ENCODE data around the gene DACT2.

GRCh38 chr6:168358842-168359420, 39.4 kb upstream of the DACT2 start:
- no peak for TF ChIP-seq CTCF (IDR thresholded peaks at IDR 0.05)
- TF ChIP-seq EZH2 (IDR thresholded peaks at IDR 0.05): no peak
- no peak for TF ChIP-seq EZH2phosphoT487 (IDR thresholded peaks at IDR 0.05)

Measured in neural progenitor cell (in vitro differentiated cells).